Measurements from ENCODE around the gene TSPYL4.

Gene TSPYL4

GRCh38 chr6:116239256-116239655 lies 14.6 kb downstream of the TSPYL4 start:
- Histone ChIP-seq H4K5ac (ENCODE audit: low read length) (no peak overlapping the region), H4K8ac (ENCODE audit: low read depth, low read length) (no peak overlapping the region), H2BK5ac (ENCODE audit: low read length) (no peak overlapping the region), H3K27ac (ENCODE audit: low read depth, low read length) (no peak overlapping the region), H3K79me2 (ENCODE audit: control insufficient read depth, insufficient read depth, low read length) (no peaks in the 10 kb centered on the region), H3K4me3 (ENCODE audit: low read length) (no peak overlapping the region), H3K36me3 (ENCODE audit: control insufficient read depth, insufficient read depth, low read length) (no peaks in the 10 kb centered on the region), H3K56ac (ENCODE audit: low read length) (no peak overlapping the region), H3K23ac (ENCODE audit: low read length) (no peak overlapping the region), H2BK120ac (ENCODE audit: low read depth, low read length) (no peak overlapping the region), H3K9ac (ENCODE audit: low read length) (no peak overlapping the region), H3K18ac (ENCODE audit: low read length) (no peak overlapping the region), H3K4me2 (ENCODE audit: low read length) (no peak overlapping the region), H3K79me1 (ENCODE audit: low read length) (no peaks in the 10 kb centered on the region), H3K4me1 (ENCODE audit: control insufficient read depth, low read depth, low read length) (no peaks in the 10 kb centered on the region), H3K4ac (ENCODE audit: low read depth, low read length) (no peak overlapping the region), H2BK15ac (replicated peaks; ENCODE audit: low read depth) (no peak overlapping the region), H3K27me3 (ENCODE audit: insufficient read depth, low read length, poor library complexity) (no peaks in the 10 kb centered on the region), H2AK5ac (ENCODE audit: low read length) (no peak overlapping the region)
- no CpG with 5 or more reads among the region's 2 CpGs for WGBS (ENCODE audit: extremely low coverage, insufficient coverage, low lambda C conversion rate)
- no peak for DNase-seq

GRCh38 chr6:116238083-116238482 lies 15.8 kb downstream of the TSPYL4 start:
- H4K5ac ChIP-seq (ENCODE audit: low read length) = no peak overlapping the region
- no peaks in the 10 kb centered on the region for H3K4me1 ChIP-seq (ENCODE audit: control insufficient read depth, low read depth, low read length)
- H3K27me3 ChIP-seq (ENCODE audit: insufficient read depth, low read length, poor library complexity) = no peaks in the 10 kb centered on the region
- H2BK5ac ChIP-seq (ENCODE audit: low read length) = no peak overlapping the region
- H3K4me2 ChIP-seq (ENCODE audit: low read length) = no peak overlapping the region
- no peak overlapping the region for H3K4me3 ChIP-seq (ENCODE audit: low read length)
- DNase-seq = no peak
- no CpG with 5 or more reads among the region's 2 CpGs for WGBS (ENCODE audit: extremely low coverage, insufficient coverage, low lambda C conversion rate)
- H3K23ac ChIP-seq (ENCODE audit: low read length) = no peak overlapping the region
- H3K56ac ChIP-seq (ENCODE audit: low read length) = no peak overlapping the region
- no peaks in the 10 kb centered on the region for H3K36me3 ChIP-seq (ENCODE audit: control insufficient read depth, insufficient read depth, low read length)
- H3K9ac ChIP-seq (ENCODE audit: low read length) = no peak overlapping the region
- H2BK120ac ChIP-seq (ENCODE audit: low read depth, low read length) = no peak overlapping the region
- no peak overlapping the region for H3K18ac ChIP-seq (ENCODE audit: low read length)
- no peak overlapping the region for H4K8ac ChIP-seq (ENCODE audit: low read depth, low read length)
- H3K27ac ChIP-seq (ENCODE audit: low read depth, low read length) = no peak overlapping the region
- H3K4ac ChIP-seq (ENCODE audit: low read depth, low read length) = no peak overlapping the region
- H3K79me2 ChIP-seq (ENCODE audit: control insufficient read depth, insufficient read depth, low read length) = no peaks in the 10 kb centered on the region
- H2AK5ac ChIP-seq (ENCODE audit: low read length) = no peak overlapping the region
- H3K79me1 ChIP-seq (ENCODE audit: low read length) = no peaks in the 10 kb centered on the region
- H2BK15ac ChIP-seq (replicated peaks; ENCODE audit: low read depth) = no peak overlapping the region

- Histone ChIP-seq H3K4me3 (ENCODE audit: low read length) (no peak overlapping the region), H3K4ac (ENCODE audit: low read depth, low read length) (no peak overlapping the region), H4K5ac (ENCODE audit: low read length) (no peak overlapping the region), H3K23ac (ENCODE audit: low read length) (no peak overlapping the region), H3K79me1 (ENCODE audit: low read length) (no peaks in the 10 kb centered on the region), H2BK120ac (ENCODE audit: low read depth, low read length) (no peak overlapping the region), H2BK15ac (replicated peaks; ENCODE audit: low read depth) (no peak overlapping the region), H3K4me2 (ENCODE audit: low read length) (no peak overlapping the region), H3K27me3 (ENCODE audit: insufficient read depth, low read length, poor library complexity) (no peaks in the 10 kb centered on the region), H4K8ac (ENCODE audit: low read depth, low read length) (no peak overlapping the region), H3K27ac (ENCODE audit: low read depth, low read length) (no peak overlapping the region), H3K79me2 (ENCODE audit: control insufficient read depth, insufficient read depth, low read length) (no peaks in the 10 kb centered on the region), H2AK5ac (ENCODE audit: low read length) (no peak overlapping the region), H3K36me3 (ENCODE audit: control insufficient read depth, insufficient read depth, low read length) (no peaks in the 10 kb centered on the region), H3K18ac (ENCODE audit: low read length) (no peak overlapping the region), H3K56ac (ENCODE audit: low read length) (no peak overlapping the region), H2BK5ac (ENCODE audit: low read length) (no peak overlapping the region), H3K9ac (ENCODE audit: low read length) (no peak overlapping the region), H3K4me1 (ENCODE audit: control insufficient read depth, low read depth, low read length) (no peaks in the 10 kb centered on the region)
- no CpG with 5 or more reads among the region's 3 CpGs for WGBS (ENCODE audit: extremely low coverage, insufficient coverage, low lambda C conversion rate)
- no peak for DNase-seq
Observed at GRCh38 chr6:116234689-116235088, 19.2 kb downstream of the TSPYL4 start.

GRCh38 chr6:116229287-116229913 lies 24.5 kb downstream of the TSPYL4 start:
- Histone ChIP-seq H3K4me1 (ENCODE audit: control insufficient read depth, low read depth, low read length) (no peaks in the 10 kb centered on the region), H3K4me2 (ENCODE audit: low read length) (no peak overlapping the region), H3K4me3 (ENCODE audit: low read length) (no peak overlapping the region), H2BK5ac (ENCODE audit: low read length) (no peak overlapping the region), H3K27ac (ENCODE audit: low read depth, low read length) (no peak overlapping the region), H3K4ac (ENCODE audit: low read depth, low read length) (no peak overlapping the region), H3K79me1 (ENCODE audit: low read length) (no peaks in the 10 kb centered on the region), H3K79me2 (ENCODE audit: control insufficient read depth, insufficient read depth, low read length) (no peaks in the 10 kb centered on the region), H3K27me3 (ENCODE audit: insufficient read depth, low read length, poor library complexity) (no peaks in the 10 kb centered on the region), H3K23ac (ENCODE audit: low read length) (no peak overlapping the region), H3K56ac (ENCODE audit: low read length) (no peak overlapping the region), H3K36me3 (ENCODE audit: control insufficient read depth, insufficient read depth, low read length) (no peaks in the 10 kb centered on the region), H3K18ac (ENCODE audit: low read length) (no peak overlapping the region), H2BK120ac (ENCODE audit: low read depth, low read length) (no peak overlapping the region), H4K5ac (ENCODE audit: low read length) (no peak overlapping the region), H2AK5ac (ENCODE audit: low read length) (no peak overlapping the region), H3K9ac (ENCODE audit: low read length) (no peak overlapping the region), H4K8ac (ENCODE audit: low read depth, low read length) (no peak overlapping the region), H2BK15ac (replicated peaks; ENCODE audit: low read depth) (no peak overlapping the region)
- WGBS (ENCODE audit: extremely low coverage, insufficient coverage, low lambda C conversion rate) = no CpG with 5 or more reads among the region's 17 CpGs
- DNase-seq = peak; percentile 99

GRCh38 chr6:116223355-116223754 lies 30.5 kb downstream of the TSPYL4 start:
- Histone ChIP-seq H2BK120ac (ENCODE audit: low read depth, low read length) (no peak overlapping the region), H2BK15ac (replicated peaks; ENCODE audit: low read depth) (no peak overlapping the region), H3K36me3 (ENCODE audit: control insufficient read depth, insufficient read depth, low read length) (no peaks in the 10 kb centered on the region), H3K27ac (ENCODE audit: low read depth, low read length) (no peak overlapping the region), H3K4ac (ENCODE audit: low read depth, low read length) (no peak overlapping the region), H3K56ac (ENCODE audit: low read length) (no peak overlapping the region), H3K23ac (ENCODE audit: low read length) (no peak overlapping the region), H2BK5ac (ENCODE audit: low read length) (no peak overlapping the region), H3K4me3 (ENCODE audit: low read length) (no peak overlapping the region), H3K27me3 (ENCODE audit: insufficient read depth, low read length, poor library complexity) (no peaks in the 10 kb centered on the region), H3K4me2 (ENCODE audit: low read length) (no peak overlapping the region), H3K79me1 (ENCODE audit: low read length) (no peaks in the 10 kb centered on the region), H4K5ac (ENCODE audit: low read length) (no peak overlapping the region), H2AK5ac (ENCODE audit: low read length) (no peak overlapping the region), H3K4me1 (ENCODE audit: control insufficient read depth, low read depth, low read length) (peaks cover 4% of the 10 kb centered on the region), H3K9ac (ENCODE audit: low read length) (no peak overlapping the region), H4K8ac (ENCODE audit: low read depth, low read length) (no peak overlapping the region), H3K18ac (ENCODE audit: low read length) (no peak overlapping the region), H3K79me2 (ENCODE audit: control insufficient read depth, insufficient read depth, low read length) (no peaks in the 10 kb centered on the region)
- no CpG with 5 or more reads among the region's 3 CpGs for WGBS (ENCODE audit: extremely low coverage, insufficient coverage, low lambda C conversion rate)
- DNase-seq = no peak

GRCh38 chr6:116221911-116222310 lies 32.0 kb downstream of the TSPYL4 start:
- H3K9ac ChIP-seq (ENCODE audit: low read length) = no peak overlapping the region
- no peak overlapping the region for H3K23ac ChIP-seq (ENCODE audit: low read length)
- H2AK5ac ChIP-seq (ENCODE audit: low read length) = no peak overlapping the region
- no peak overlapping the region for H3K4me2 ChIP-seq (ENCODE audit: low read length)
- H3K79me1 ChIP-seq (ENCODE audit: low read length) = no peaks in the 10 kb centered on the region
- no peak overlapping the region for H3K27ac ChIP-seq (ENCODE audit: low read depth, low read length)
- H3K36me3 ChIP-seq (ENCODE audit: control insufficient read depth, insufficient read depth, low read length) = no peaks in the 10 kb centered on the region
- no peak overlapping the region for H4K5ac ChIP-seq (ENCODE audit: low read length)
- no peak overlapping the region for H4K8ac ChIP-seq (ENCODE audit: low read depth, low read length)
- H3K4me3 ChIP-seq (ENCODE audit: low read length) = no peak overlapping the region
- H3K27me3 ChIP-seq (ENCODE audit: insufficient read depth, low read length, poor library complexity) = no peaks in the 10 kb centered on the region
- no peak overlapping the region for H3K4ac ChIP-seq (ENCODE audit: low read depth, low read length)
- no peak for DNase-seq
- no peak overlapping the region for H2BK5ac ChIP-seq (ENCODE audit: low read length)
- WGBS (ENCODE audit: extremely low coverage, insufficient coverage, low lambda C conversion rate) = no CpG with 5 or more reads among the region's 2 CpGs
- H3K4me1 ChIP-seq (ENCODE audit: control insufficient read depth, low read depth, low read length) = peaks cover 4% of the 10 kb centered on the region
- H3K79me2 ChIP-seq (ENCODE audit: control insufficient read depth, insufficient read depth, low read length) = no peaks in the 10 kb centered on the region
- no peak overlapping the region for H2BK120ac ChIP-seq (ENCODE audit: low read depth, low read length)
- no peak overlapping the region for H2BK15ac ChIP-seq (replicated peaks; ENCODE audit: low read depth)
- H3K56ac ChIP-seq (ENCODE audit: low read length) = no peak overlapping the region
- H3K18ac ChIP-seq (ENCODE audit: low read length) = no peak overlapping the region

All from mesendoderm (in vitro differentiated cells).